ENCODE data around the gene CADPS2. TPM values are rescaled to one million over a fixed set of nuclear protein-coding genes. Genes with fewer than 3 reads are reported as not detected.

Gene CADPS2
- total RNA-seq, 5 donors from 2014 or later (not counting 1 experiment from before 2014, with no cell fraction given): 0.15 to 0.28 (median 0.16) TPM; not detected in 2

DNA sequence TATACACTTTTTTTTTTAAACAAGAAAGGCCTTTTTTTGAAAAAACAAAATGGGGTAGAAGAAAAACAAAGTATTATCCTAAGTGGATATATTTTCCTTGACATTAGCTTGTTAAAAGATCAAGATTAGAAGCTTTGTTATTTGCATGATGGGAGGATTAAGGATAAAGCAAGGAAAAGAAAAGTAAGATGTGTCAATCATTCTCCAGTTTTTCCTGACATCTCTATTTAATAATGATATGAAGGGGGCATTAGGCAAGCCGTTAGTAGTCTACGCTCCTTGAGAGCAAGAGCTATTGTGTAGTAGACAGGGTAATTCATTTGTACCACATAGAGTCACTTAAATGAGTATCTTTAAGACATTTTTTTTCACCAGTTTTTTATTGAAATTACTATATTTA is 324.9 kb downstream of the CADPS2 start:
- Histone ChIP-seq H3K27ac (ENCODE audit: low read length) (no peak overlapping the region), H3K4me3 (ENCODE audit: control insufficient read depth in 1 of 2, extremely low read depth in 1 of 2, low read length in 1 of 2) (no peak overlapping the region), H3K9me3 (no peaks in the 10 kb centered on the region), H3K27me3 (replicated peaks in 1 of 2; ENCODE audit: control insufficient read depth in 2 of 2, extremely low read depth in 1 of 2, insufficient read depth in 2 of 2, low read length in 1 of 2) (no peaks in the 10 kb centered on the region), H3K36me3 (ENCODE audit: control insufficient read depth in 2 of 2, extremely low read depth in 1 of 2, insufficient read depth in 1 of 2, low read length in 1 of 2) (no peaks in the 10 kb centered on the region), H3K4me1 (ENCODE audit: control insufficient read depth in 1 of 2, extremely low read depth in 1 of 2, insufficient read depth in 2 of 2, low read length in 2 of 2) (no peaks in the 10 kb centered on the region)
- no peak overlapping the region for H3K27ac Mint-ChIP-seq
- H3K36me3 Mint-ChIP-seq: no peaks in the 10 kb centered on the region
- no CpG with 5 or more reads among the region's 2 CpGs for WGBS (ENCODE audit: insufficient coverage)
- H3K4me1 Mint-ChIP-seq: no peaks in the 10 kb centered on the region
- ATAC-seq (replicated peaks in 1 of 4) (no peak), DNase-seq (no peak)
- CTCF ChIA-PET: no interaction called here
- peaks cover 0 to 10% (median 0%) of the 10 kb centered on the region in 3 donors for H3K9me3 Mint-ChIP-seq
- POLR2A ChIA-PET: interaction anchor here in 1 of 2 donors (0.6 kb wide), 1 partner anchor 363 kb away, joined by 3 read pairs; no protein-coding TSS in a partner anchor
- H3K4me3 Mint-ChIP-seq: no peak overlapping the region
- no peaks in the 10 kb centered on the region for H3K27me3 Mint-ChIP-seq

DNA sequence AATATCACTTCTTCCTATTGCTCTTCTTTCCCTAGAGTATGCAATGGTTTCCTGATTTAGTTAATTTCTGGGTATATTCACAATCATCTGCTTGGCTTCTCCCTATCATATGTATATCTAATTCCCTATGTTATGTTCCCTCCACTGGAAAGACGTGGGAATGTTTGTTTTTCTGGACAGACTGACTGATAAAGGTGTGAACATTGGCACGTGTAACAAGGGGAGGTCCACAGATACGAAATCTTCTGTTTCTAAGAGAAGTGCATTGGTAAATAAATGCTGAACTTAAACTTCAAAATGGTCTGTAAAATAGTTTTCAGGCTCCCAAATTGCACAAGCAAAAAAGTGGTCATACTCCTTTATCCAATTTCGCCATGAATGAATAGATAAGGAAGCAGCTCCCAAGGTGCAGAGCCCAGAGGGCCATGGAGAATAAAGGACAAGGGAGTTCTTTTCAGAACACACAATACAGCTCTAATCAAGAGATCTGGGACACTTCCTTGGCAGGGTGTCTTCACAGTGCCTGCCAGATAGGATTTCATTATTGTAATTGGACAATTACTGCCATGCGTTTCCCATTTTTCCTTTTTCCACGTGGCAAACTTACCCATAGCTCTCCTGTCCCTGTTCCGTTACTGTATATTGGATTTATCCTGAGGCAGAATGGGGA is 329.3 kb downstream of the CADPS2 start:
- WGBS (ENCODE audit: insufficient coverage): no CpG with 5 or more reads among the region's 7 CpGs
- Mint-ChIP-seq H3K9me3 (peaks cover 0 to 7% (median 2%) of the 10 kb centered on the region in 3 donors), H3K27me3 (no peaks in the 10 kb centered on the region), H3K4me3 (no peak overlapping the region), H3K36me3 (no peaks in the 10 kb centered on the region), H3K27ac (no peak overlapping the region), H3K4me1 (no peaks in the 10 kb centered on the region)
- ATAC-seq (replicated peaks in 1 of 4): no peak
- H3K9me3 ChIP-seq: no peaks in the 10 kb centered on the region
- H3K4me3 ChIP-seq (ENCODE audit: control insufficient read depth in 1 of 2, extremely low read depth in 1 of 2, low read length in 1 of 2): no peak overlapping the region
- CTCF ChIA-PET: no interaction called here
- no peaks in the 10 kb centered on the region for H3K36me3 ChIP-seq (ENCODE audit: control insufficient read depth in 2 of 2, extremely low read depth in 1 of 2, insufficient read depth in 1 of 2, low read length in 1 of 2)
- no peaks in the 10 kb centered on the region for H3K4me1 ChIP-seq (ENCODE audit: control insufficient read depth in 1 of 2, extremely low read depth in 1 of 2, insufficient read depth in 2 of 2, low read length in 2 of 2)
- H3K27ac ChIP-seq (ENCODE audit: low read length): no peak overlapping the region
- no peak for DNase-seq
- POLR2A ChIA-PET: no interaction called here
- no peaks in the 10 kb centered on the region for H3K27me3 ChIP-seq (replicated peaks in 1 of 2; ENCODE audit: control insufficient read depth in 2 of 2, extremely low read depth in 1 of 2, insufficient read depth in 2 of 2, low read length in 1 of 2)

DNA sequence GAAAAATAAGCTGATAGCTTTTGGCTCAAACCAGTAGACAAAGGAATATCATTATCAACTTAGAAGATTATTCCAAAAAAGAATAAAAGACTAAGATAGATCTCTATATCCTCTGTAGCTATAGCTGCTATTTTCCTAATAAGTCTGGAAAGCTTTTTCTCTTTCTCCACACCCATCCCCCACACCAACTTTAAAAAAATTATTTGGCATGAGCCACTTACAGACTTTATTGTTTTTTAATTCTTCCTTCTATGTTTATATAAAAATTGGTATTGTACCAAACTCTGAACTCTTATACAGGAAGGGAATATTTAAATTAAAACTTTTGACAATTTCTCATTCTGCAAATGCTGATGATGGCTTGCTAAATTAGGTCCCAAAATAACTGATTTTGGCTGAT is 330.0 kb downstream of the CADPS2 start:
- no peaks in the 10 kb centered on the region for H3K27me3 Mint-ChIP-seq

DNA sequence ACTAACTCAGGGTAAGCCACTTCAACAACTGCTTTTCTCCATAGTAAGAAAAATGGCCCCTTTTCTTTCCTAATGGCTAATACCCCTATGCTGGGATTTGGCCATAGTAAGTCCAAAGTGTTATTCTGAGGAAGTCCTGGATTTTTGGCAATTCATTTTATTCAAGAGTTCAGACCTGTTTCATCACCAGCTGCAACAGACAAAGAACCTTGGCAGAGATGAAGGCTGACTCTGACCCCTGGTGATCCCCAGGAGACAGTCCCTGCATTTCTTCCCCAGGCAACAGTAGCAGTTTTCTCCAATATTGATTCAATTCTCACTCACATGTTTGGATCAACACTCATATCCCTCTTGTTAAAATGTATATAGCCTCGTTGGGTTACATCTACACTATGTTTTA is 332.5 kb downstream of the CADPS2 start:
- H3K4me1 ChIP-seq (ENCODE audit: control insufficient read depth in 1 of 2, extremely low read depth in 1 of 2, insufficient read depth in 2 of 2, low read length in 2 of 2): no peaks in the 10 kb centered on the region
- ChIA-PET POLR2A (no interaction called here), CTCF (no interaction called here)
- no peaks in the 10 kb centered on the region for H3K36me3 ChIP-seq (ENCODE audit: control insufficient read depth in 2 of 2, extremely low read depth in 1 of 2, insufficient read depth in 1 of 2, low read length in 1 of 2)
- Mint-ChIP-seq H3K27ac (no peak overlapping the region), H3K4me1 (no peaks in the 10 kb centered on the region), H3K36me3 (no peaks in the 10 kb centered on the region), H3K27me3 (no peaks in the 10 kb centered on the region), H3K4me3 (no peak overlapping the region), H3K9me3 (peaks cover 0 to 2% (median 0%) of the 10 kb centered on the region in 3 donors)
- H3K4me3 ChIP-seq (ENCODE audit: control insufficient read depth in 1 of 2, extremely low read depth in 1 of 2, low read length in 1 of 2): no peak overlapping the region
- WGBS (ENCODE audit: insufficient coverage): no CpG with 5 or more reads among the region's 1 CpG
- no peaks in the 10 kb centered on the region for H3K27me3 ChIP-seq (replicated peaks in 1 of 2; ENCODE audit: control insufficient read depth in 2 of 2, extremely low read depth in 1 of 2, insufficient read depth in 2 of 2, low read length in 1 of 2)
- H3K27ac ChIP-seq (ENCODE audit: low read length): no peak overlapping the region
- DNase-seq (no peak), ATAC-seq (replicated peaks in 1 of 4) (no peak)
- H3K9me3 ChIP-seq: no peaks in the 10 kb centered on the region

More for the DNA sequence above, 330.0 kb downstream of the CADPS2 start:
- no peak overlapping the region for H3K27ac ChIP-seq (ENCODE audit: low read length)
- CTCF ChIA-PET: no interaction called here
- POLR2A ChIA-PET: no interaction called here
- ATAC-seq (replicated peaks in 1 of 4) (no peak), DNase-seq (no peak)
- Mint-ChIP-seq H3K36me3 (no peaks in the 10 kb centered on the region), H3K27ac (no peak overlapping the region), H3K9me3 (peaks cover 0 to 5% (median 2%) of the 10 kb centered on the region in 3 donors), H3K4me1 (no peaks in the 10 kb centered on the region), H3K4me3 (no peak overlapping the region)
- no peaks in the 10 kb centered on the region for H3K27me3 ChIP-seq (replicated peaks in 1 of 2; ENCODE audit: control insufficient read depth in 2 of 2, extremely low read depth in 1 of 2, insufficient read depth in 2 of 2, low read length in 1 of 2)
- no peaks in the 10 kb centered on the region for H3K4me1 ChIP-seq (ENCODE audit: control insufficient read depth in 1 of 2, extremely low read depth in 1 of 2, insufficient read depth in 2 of 2, low read length in 2 of 2)
- H3K36me3 ChIP-seq (ENCODE audit: control insufficient read depth in 2 of 2, extremely low read depth in 1 of 2, insufficient read depth in 1 of 2, low read length in 1 of 2): no peaks in the 10 kb centered on the region
- H3K4me3 ChIP-seq (ENCODE audit: control insufficient read depth in 1 of 2, extremely low read depth in 1 of 2, low read length in 1 of 2): no peak overlapping the region
- no peaks in the 10 kb centered on the region for H3K9me3 ChIP-seq

DNA sequence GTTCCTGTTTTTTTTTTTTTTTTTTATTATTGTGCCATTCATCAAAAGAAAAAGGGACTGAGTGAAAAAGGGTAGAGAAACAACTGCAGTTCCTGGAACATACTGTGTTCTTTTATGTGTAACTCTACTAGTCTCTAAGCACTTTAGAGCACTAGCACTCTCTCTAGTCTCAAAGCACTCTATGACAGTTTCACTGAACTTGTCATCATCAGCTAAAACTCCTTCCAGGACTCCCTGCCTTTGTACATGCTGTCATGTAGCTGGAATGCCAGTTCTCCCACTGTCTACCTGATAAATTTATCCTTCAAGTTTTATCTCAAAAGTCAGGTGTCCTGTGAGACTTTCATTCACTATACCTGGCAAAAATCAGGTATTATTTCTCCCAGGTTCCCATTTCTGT is 333.5 kb downstream of the CADPS2 start:
- Mint-ChIP-seq H3K4me3 (no peak overlapping the region), H3K27ac (no peak overlapping the region), H3K27me3 (no peaks in the 10 kb centered on the region), H3K36me3 (no peaks in the 10 kb centered on the region), H3K9me3 (peaks cover 0 to 2% (median 0%) of the 10 kb centered on the region in 3 donors), H3K4me1 (no peaks in the 10 kb centered on the region)
- H3K27ac ChIP-seq (ENCODE audit: low read length): no peak overlapping the region
- POLR2A ChIA-PET: no interaction called here
- H3K4me3 ChIP-seq (ENCODE audit: control insufficient read depth in 1 of 2, extremely low read depth in 1 of 2, low read length in 1 of 2): no peak overlapping the region
- DNase-seq (no peak), ATAC-seq (replicated peaks in 1 of 4) (no peak)
- CTCF ChIA-PET: no interaction called here
- H3K27me3 ChIP-seq (replicated peaks in 1 of 2; ENCODE audit: control insufficient read depth in 2 of 2, extremely low read depth in 1 of 2, insufficient read depth in 2 of 2, low read length in 1 of 2): no peaks in the 10 kb centered on the region
- H3K4me1 ChIP-seq (ENCODE audit: control insufficient read depth in 1 of 2, extremely low read depth in 1 of 2, insufficient read depth in 2 of 2, low read length in 2 of 2): no peaks in the 10 kb centered on the region
- no peaks in the 10 kb centered on the region for H3K36me3 ChIP-seq (ENCODE audit: control insufficient read depth in 2 of 2, extremely low read depth in 1 of 2, insufficient read depth in 1 of 2, low read length in 1 of 2)
- H3K9me3 ChIP-seq: no peaks in the 10 kb centered on the region

DNA sequence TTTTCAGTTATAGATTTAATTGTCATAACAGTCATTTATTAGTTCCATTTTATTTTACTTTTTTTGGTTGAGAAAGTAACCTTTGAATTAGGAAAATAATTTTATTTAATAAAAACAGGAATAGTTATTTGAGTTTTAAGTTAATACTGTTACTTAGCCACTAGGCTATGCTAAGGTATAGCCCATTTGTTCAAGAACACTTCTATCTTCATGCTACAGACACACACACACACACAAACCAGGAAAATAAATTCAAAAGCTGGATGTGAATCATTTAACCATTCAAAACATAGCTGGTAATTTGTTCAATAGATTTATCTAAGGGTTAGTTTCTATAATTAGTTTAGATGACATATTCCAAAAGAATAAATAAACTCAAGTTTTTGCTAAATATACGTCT is 335.7 kb downstream of the CADPS2 start:
- peaks cover 0 to 7% (median under 1%) of the 10 kb centered on the region in 3 donors for H3K9me3 Mint-ChIP-seq
- Histone ChIP-seq H3K4me3 (ENCODE audit: control insufficient read depth in 1 of 2, extremely low read depth in 1 of 2, low read length in 1 of 2) (no peak overlapping the region), H3K4me1 (ENCODE audit: control insufficient read depth in 1 of 2, extremely low read depth in 1 of 2, insufficient read depth in 2 of 2, low read length in 2 of 2) (no peaks in the 10 kb centered on the region), H3K36me3 (ENCODE audit: control insufficient read depth in 2 of 2, extremely low read depth in 1 of 2, insufficient read depth in 1 of 2, low read length in 1 of 2) (no peaks in the 10 kb centered on the region), H3K9me3 (no peaks in the 10 kb centered on the region), H3K27ac (ENCODE audit: low read length) (no peak overlapping the region), H3K27me3 (replicated peaks in 1 of 2; ENCODE audit: control insufficient read depth in 2 of 2, extremely low read depth in 1 of 2, insufficient read depth in 2 of 2, low read length in 1 of 2) (no peaks in the 10 kb centered on the region)
- no peaks in the 10 kb centered on the region for H3K27me3 Mint-ChIP-seq
- H3K4me1 Mint-ChIP-seq: no peaks in the 10 kb centered on the region
- no peak overlapping the region for H3K4me3 Mint-ChIP-seq
- no peak overlapping the region for H3K27ac Mint-ChIP-seq
- no peaks in the 10 kb centered on the region for H3K36me3 Mint-ChIP-seq
- ATAC-seq (replicated peaks in 1 of 4) (no peak), DNase-seq (no peak)
- no CpG with 5 or more reads among the region's 1 CpG for WGBS (ENCODE audit: insufficient coverage)
- ChIA-PET POLR2A (no interaction called here), CTCF (interaction anchor here in 1 of 2 donors (0.6 kb wide), 1 partner anchor 24 kb away, joined by 4 read pairs; no protein-coding TSS in a partner anchor)

DNA sequence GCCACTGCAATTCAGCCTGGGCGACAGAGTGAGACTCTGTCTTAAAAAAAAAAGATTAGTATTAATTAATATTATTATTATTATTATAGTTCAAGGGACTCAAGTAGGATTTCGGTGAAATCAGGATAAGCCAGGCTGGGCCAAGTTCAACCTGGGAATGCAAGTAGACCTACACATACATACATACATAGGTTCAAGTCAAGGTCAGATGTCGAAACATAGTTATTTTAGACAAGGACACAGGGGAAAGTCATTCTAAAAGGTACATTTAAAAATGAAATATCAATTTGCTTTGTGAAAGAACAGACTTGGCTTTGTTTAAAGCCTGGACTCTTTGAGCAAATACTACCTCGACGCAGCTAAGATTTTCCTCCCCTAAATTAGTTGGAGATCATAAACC is 336.7 kb downstream of the CADPS2 start:
- Mint-ChIP-seq H3K36me3 (no peaks in the 10 kb centered on the region), H3K27ac (no peak overlapping the region), H3K4me3 (no peak overlapping the region), H3K27me3 (no peaks in the 10 kb centered on the region), H3K4me1 (no peaks in the 10 kb centered on the region), H3K9me3 (peaks cover 3 to 8% (median 5%) of the 10 kb centered on the region in 3 donors)
- Histone ChIP-seq H3K27me3 (replicated peaks in 1 of 2; ENCODE audit: control insufficient read depth in 2 of 2, extremely low read depth in 1 of 2, insufficient read depth in 2 of 2, low read length in 1 of 2) (no peaks in the 10 kb centered on the region), H3K27ac (ENCODE audit: low read length) (no peak overlapping the region), H3K4me3 (ENCODE audit: control insufficient read depth in 1 of 2, extremely low read depth in 1 of 2, low read length in 1 of 2) (no peak overlapping the region), H3K4me1 (ENCODE audit: control insufficient read depth in 1 of 2, extremely low read depth in 1 of 2, insufficient read depth in 2 of 2, low read length in 2 of 2) (no peaks in the 10 kb centered on the region), H3K36me3 (ENCODE audit: control insufficient read depth in 2 of 2, extremely low read depth in 1 of 2, insufficient read depth in 1 of 2, low read length in 1 of 2) (no peaks in the 10 kb centered on the region), H3K9me3 (no peaks in the 10 kb centered on the region)
- DNase-seq: no peak
- ChIA-PET POLR2A (no interaction called here), CTCF (no interaction called here)
- WGBS (ENCODE audit: insufficient coverage): no CpG with 5 or more reads among the region's 5 CpGs
- ATAC-seq (replicated peaks in 1 of 4): no peak

Data from T-cell (primary cell).